HuH-7 (cell line): ENCODE data around the gene PLEKHA6.
A peak's percentile ranks its signal among the peaks of the same experiment; 100 is the strongest.

Experiments used
- DNase-seq: peaks from one replicate; pipeline ENCODE4 v3.0.0; 2011; ENCODE audit warnings: low spot score

The PLEKHA6 gene, protein sequence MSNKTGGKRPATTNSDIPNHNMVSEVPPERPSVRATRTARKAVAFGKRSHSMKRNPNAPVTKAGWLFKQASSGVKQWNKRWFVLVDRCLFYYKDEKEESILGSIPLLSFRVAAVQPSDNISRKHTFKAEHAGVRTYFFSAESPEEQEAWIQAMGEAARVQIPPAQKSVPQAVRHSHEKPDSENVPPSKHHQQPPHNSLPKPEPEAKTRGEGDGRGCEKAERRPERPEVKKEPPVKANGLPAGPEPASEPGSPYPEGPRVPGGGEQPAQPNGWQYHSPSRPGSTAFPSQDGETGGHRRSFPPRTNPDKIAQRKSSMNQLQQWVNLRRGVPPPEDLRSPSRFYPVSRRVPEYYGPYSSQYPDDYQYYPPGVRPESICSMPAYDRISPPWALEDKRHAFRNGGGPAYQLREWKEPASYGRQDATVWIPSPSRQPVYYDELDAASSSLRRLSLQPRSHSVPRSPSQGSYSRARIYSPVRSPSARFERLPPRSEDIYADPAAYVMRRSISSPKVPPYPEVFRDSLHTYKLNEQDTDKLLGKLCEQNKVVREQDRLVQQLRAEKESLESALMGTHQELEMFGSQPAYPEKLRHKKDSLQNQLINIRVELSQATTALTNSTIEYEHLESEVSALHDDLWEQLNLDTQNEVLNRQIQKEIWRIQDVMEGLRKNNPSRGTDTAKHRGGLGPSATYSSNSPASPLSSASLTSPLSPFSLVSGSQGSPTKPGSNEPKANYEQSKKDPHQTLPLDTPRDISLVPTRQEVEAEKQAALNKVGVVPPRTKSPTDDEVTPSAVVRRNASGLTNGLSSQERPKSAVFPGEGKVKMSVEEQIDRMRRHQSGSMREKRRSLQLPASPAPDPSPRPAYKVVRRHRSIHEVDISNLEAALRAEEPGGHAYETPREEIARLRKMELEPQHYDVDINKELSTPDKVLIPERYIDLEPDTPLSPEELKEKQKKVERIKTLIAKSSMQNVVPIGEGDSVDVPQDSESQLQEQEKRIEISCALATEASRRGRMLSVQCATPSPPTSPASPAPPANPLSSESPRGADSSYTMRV

DNA sequence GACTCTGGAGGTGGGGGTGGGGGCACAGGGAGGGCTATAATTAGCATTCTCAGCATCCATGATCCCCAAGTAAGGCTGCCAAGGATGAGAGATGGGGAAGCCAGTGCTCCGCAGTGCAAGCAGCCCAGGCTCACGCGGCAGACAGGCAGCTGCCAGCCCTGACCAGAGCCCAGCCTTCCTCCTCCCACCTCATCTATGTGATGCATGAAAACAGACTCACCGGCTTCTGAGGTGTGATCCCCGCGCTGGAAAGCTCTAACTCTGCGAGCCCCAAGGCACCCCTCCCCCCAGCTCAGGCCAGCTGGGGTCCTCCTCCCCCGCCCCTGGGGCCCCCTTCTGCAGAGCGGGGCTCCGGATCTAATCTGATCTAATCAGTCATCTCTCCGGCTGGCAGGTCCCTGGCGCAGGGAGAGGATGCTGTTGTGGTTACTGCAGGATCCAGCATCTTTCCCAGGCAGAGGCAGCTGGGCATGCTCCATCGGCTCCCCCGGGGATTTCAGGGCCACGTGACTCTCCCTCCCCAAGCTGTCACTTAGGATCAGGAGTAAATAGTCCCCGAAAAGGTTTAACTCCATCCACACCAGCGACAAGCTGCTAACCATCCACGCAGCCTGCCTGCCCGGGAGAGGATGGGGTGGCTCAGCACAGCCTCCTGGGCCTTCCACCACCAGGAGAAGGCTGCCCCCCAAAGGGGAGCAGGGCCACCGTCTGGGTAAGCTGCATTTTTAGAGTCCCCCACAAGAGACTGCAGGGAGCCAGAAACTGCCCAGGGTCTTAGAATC, at the start of gene PLEKHA6:
Gene PLEKHA6 (minus strand): TSS at position 456 of the 782 bp plus-strand sequence. CDS start 86,202 bp downstream, outside the sequence.
- DNase-seq, result no peak

DNA sequence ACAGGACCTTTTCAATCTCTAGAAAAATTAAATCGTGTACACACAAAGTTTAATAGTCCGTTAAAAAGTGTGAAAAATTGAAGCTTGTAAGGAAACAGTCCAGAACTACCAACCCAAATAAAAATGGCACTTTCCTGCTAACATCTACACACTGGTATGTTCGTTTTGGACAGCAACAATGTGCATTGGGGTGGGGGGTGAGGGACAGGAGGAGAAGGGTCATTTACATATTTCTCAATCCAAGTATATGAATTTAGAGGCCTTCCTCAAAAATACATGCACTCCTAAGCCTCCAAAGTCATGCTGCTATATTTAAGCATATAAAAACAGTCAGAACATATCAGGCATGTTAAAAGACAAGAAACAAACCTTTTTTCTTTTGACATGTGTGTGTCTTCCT, 49.4 kb upstream of the PLEKHA6 start:
- no peak for DNase-seq

GRCh38 chr1:204408602-204409001, 48.9 kb upstream of the PLEKHA6 start:
- DNase-seq, result no peak

DNA sequence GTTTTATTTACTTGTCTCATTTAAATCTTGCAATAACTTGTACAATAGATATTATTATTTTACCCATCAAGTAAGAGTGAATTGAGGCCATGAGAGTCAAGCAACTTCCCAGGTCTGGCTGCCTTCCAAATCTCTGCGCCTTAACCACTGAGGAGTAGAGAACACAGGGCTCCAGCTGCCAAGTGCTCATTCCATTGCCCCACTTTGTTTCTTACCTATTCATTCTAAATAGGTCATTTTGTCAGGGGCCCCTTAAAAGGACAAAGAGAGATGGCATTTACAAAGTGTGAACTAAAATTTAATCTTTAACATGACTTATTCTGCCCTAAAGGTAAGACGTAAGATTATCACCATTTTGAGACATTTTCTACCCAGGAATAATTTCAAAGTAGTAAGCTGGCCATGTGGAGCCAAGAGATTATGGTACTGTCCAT, 48.4 kb upstream of the PLEKHA6 start:
- no peak for DNase-seq

GRCh38 chr1:204407295-204407971, 47.7 kb upstream of the PLEKHA6 start:
- no peak for DNase-seq

DNA sequence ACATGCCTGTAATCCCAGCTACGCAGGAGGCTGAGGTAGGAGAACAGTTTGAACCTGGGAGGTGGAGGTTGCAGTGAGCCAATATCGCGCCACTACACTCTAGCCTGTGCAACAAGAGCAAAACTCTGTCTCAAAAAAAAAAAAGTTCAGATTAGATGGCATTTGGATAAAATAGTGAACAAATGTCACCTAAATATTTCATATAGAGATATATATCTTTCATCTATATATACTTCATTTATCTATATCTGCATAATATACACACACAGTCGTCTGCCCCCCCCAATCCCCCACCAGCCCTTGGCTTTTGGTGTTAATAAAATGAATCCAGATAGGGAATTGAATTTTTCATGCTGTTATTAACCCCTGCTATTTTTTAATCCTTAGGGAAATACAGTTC, 46.9 kb upstream of the PLEKHA6 start:
- DNase-seq, result no peak

DNA sequence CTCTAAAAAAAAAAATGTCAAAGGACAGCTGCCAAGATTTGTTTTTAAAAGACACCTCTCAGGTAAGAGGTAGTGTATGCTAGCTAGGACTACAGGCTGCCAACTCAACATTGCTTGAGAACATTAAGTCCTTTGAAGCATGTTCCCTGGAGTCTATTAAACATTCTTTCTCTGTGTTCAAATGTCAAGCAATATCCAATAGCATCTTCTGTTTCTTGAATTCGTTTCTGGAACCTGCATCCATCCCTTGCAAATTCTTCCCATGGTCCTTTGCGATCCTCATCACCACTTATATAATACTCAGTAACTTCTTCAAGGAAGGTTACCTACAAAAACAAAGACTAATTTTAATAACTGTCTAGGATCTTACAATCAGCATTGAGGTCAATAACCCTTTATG, 46.3 kb upstream of the PLEKHA6 start:
- no peak for DNase-seq

GRCh38 chr1:204404629-204405028, 44.9 kb upstream of the PLEKHA6 start:
- DNase-seq, result no peak

DNA sequence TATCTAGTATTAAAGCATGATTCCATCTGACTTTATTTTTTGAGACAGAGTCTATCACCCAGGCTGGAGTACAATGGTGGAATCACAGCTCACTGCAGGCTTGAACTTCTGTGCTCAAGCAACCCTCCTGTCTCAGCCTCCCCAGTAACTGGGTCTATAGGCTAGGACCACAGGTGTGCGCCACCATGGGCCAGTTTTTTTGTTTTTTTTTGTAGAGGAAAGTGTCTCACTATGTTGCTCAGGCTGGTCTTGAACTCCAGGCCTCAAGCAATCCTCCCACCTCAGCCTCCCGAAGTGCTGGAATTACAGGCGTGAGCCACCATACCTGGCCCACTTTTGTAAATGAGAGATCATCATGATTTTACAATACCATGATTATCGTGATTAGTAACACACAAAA, 42.7 kb upstream of the PLEKHA6 start:
- DNase-seq, result no peak

GRCh38 chr1:204401730-204402129, 42.0 kb upstream of the PLEKHA6 start:
- DNase-seq, result no peak

GRCh38 chr1:204400882-204401510, 41.3 kb upstream of the PLEKHA6 start:
- no peak for DNase-seq

- peak; percentile 80 for DNase-seq
Measured at GRCh38 chr1:204398197-204399125, 38.7 kb upstream of the PLEKHA6 start.

DNA sequence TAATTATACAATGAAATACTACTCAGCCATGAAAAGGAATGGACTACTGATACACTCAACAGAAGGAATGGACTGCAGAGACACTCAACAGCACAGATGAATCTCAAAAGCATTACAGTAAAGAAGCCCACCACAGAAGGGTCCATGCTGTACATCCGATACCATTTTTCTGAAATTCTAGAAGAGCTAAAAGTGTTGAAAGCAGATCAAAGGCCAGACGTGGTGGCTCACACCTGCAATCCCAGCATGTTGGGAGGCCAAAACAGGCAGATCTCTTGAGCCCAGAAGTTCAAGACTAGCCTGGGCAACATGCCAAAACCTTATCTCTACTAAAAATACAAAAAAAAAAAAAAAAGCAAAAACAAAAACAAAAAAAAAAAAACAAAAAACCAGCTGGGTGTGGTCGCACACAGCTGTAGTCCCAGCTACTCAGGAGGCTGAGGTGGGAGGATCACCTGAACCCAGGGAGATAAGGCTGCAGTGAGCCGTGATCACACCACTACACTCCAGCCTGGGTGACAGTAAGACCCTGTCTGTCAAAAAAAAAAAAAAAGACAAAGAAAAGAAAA, 36.4 kb upstream of the PLEKHA6 start:
- DNase-seq, result no peak

DNA sequence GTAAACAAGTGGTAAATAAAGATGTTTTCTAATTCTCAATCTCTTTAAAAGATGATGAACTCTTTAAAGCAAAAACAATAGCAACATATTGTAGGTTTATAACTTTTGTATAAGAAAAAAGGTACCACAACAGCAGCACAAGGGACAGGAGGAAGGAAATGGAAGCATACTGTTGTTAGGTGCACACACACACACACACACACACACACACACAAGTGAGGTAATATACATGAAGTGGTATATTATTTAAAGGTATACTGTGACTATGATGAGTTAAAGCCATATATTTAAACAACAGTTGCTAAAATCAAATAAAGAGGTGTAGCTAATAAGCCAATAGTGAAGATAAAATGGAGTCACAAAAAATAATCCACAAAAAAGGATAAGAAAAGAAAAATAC, 31.9 kb upstream of the PLEKHA6 start:
- DNase-seq, result no peak

DNA sequence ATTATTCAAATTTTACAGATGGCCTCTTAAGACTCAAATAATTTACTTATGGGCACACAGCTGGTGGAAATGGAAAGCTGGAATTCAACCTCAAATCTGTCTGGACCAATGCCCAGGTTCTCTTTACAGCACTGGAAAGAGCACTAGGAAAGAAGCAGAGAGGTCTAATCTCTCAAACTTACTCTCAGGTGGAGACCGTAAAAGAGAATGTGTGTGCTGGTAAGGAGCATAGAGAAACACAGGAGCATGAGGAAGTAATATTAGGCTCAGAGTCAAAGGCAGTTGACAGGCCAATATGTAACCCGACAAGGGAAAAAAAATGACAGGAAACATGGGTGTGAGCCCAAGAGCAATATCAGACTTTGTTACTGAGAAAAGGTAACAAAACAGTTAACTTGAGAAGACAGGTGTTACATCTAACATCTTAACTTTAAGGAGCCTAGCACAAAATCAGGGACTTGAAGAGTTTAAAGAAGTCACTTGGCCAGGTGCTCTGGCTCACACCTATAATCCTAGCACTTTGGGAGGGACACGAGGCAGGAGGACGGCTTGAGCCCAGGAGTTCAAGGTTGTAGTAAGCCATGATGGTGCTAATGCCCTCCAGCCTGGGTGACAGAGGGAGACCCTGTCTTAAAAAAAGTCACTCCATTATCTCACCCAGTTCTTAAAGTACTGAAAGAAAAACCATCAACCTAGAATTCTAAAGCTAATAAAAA, 31.2 kb upstream of the PLEKHA6 start:
- DNase-seq, result no peak

GRCh38 chr1:204385727-204386126, 26.0 kb upstream of the PLEKHA6 start:
- DNase-seq, result no peak

GRCh38 chr1:204384636-204385352, 25.1 kb upstream of the PLEKHA6 start:
- DNase-seq, result no peak
